OCI-LY7 (cell line): Measurements from ENCODE around the gene AMIGO3. TPM values are rescaled to one million over a fixed set of nuclear protein-coding genes. Genes with fewer than 3 reads are reported as not detected.

Source experiments
- Bru-seq: library from RNA; stranded (reverse); fragments of 400-500 nt; gene quantifications from one replicate; lab custom pipeline; 2021; lab: Mats Ljungman, UMichigan
- BruChase-seq, 2 experiments: library from RNA; stranded (reverse); fragments of 400-500 nt; gene quantifications; one replicate each; lab custom pipeline; 2021; lab: Mats Ljungman, UMichigan
- BruUV-seq: library from RNA; stranded (reverse); fragments of 400-500 nt; replicated peaks from 2 replicates; lab custom pipeline; 2021; lab: Mats Ljungman, UMichigan
- CTCF ChIA-PET: fragments of 300-600 bp; sonication (Branson Sonifier 250); formaldehyde crosslinking; loops from one replicate; lab custom pipeline; 2022; ENCODE audit warnings: antibody characterized with exemption; ENCODE audit not compliant: unreplicated experiment; lab: Charles Lee
- POLR2A ChIA-PET: fragments of 300-600 bp; sonication (Branson Sonifier 250); formaldehyde crosslinking; loops from one replicate; lab custom pipeline; 2022; ENCODE audit warnings: antibody characterized with exemption; lab: Charles Lee
- DNase-seq: peaks from one replicate; pipeline ENCODE4 v3.0.0-alpha.2; 2015; ENCODE audit warnings: low spot score
- H2AFZ ChIP-seq: fragments of 200-600 bp; sonication (generic), shearing (Covaris generic); 2 replicates; pipeline ENCODE4 v1.6.1; 2014; ENCODE audit warnings: mild to moderate bottlenecking, antibody characterized with exemption, low read length, moderate library complexity
- H3K27ac ChIP-seq: fragments of 200-600 bp; sonication (generic); 2 replicates; pipeline ENCODE4 v1.5.1; 2014; ENCODE audit warnings: mixed run types, low read depth, mild to moderate bottlenecking, moderate library complexity, low read length, inconsistent platforms; ENCODE audit not compliant: poor library complexity, severe bottlenecking
- H3K36me3 ChIP-seq: fragments of 200-600 bp; sonication (generic); 2 replicates; pipeline ENCODE4 v1.6.1; 2014; ENCODE audit warnings: mild to moderate bottlenecking, antibody characterized with exemption, low read length, moderate library complexity, mixed read lengths; ENCODE audit not compliant: insufficient read depth
- H3K4me1 ChIP-seq: fragments of 200-600 bp; sonication (generic); 2 replicates; pipeline ENCODE4 v1.5.1; 2014; ENCODE audit warnings: mild to moderate bottlenecking, low read length; ENCODE audit not compliant: insufficient read depth, poor library complexity, severe bottlenecking
- H3K4me2 ChIP-seq: fragments of 200-600 bp; sonication (generic); 2 replicates; pipeline ENCODE4 v1.6.1; 2014; ENCODE audit warnings: mild to moderate bottlenecking, low read length
- H3K4me3 ChIP-seq: fragments of 200-600 bp; sonication (generic); 2 replicates; pipeline ENCODE4 v1.5.1; 2014; ENCODE audit warnings: mild to moderate bottlenecking, low read depth, low read length; ENCODE audit not compliant: poor library complexity, severe bottlenecking
- H3K79me2 ChIP-seq: fragments of 200-600 bp; sonication (generic); 2 replicates; pipeline ENCODE4 v1.6.1; 2016; ENCODE audit warnings: low read depth, mild to moderate bottlenecking, low read length, moderate library complexity, mixed read lengths; ENCODE audit not compliant: insufficient read depth
- H3K9me2 ChIP-seq: fragments of 200-600 bp; sonication (generic); 2 replicates; pipeline ENCODE4 v1.6.1; 2016; ENCODE audit warnings: mild to moderate bottlenecking, low read length, mixed read lengths; ENCODE audit not compliant: insufficient read depth
- H3K9me3 ChIP-seq: fragments of 200-600 bp; sonication (generic); 2 replicates; pipeline ENCODE4 v1.6.1; 2014; ENCODE audit warnings: mild to moderate bottlenecking, mixed run types, low read length, mixed read lengths
- H4K20me1 ChIP-seq: fragments of 200-600 bp; sonication (generic); 2 replicates; pipeline ENCODE4 v1.6.1; 2014; ENCODE audit warnings: mild to moderate bottlenecking, antibody characterized with exemption, low read length, moderate library complexity, mixed read lengths; ENCODE audit not compliant: insufficient read depth
- EZH2phosphoT487 ChIP-seq: fragments of 200-600 bp; sonication (generic); IDR thresholded peaks from 2 replicates; pipeline ENCODE4 v1.6.1; 2018; ENCODE audit warnings: low read depth, borderline replicate concordance, mild to moderate bottlenecking, mixed run types, antibody characterized with exemption, low read length, moderate library complexity, mixed read lengths
- intact Hi-C: fragments of 100-400 bp; cut with micrococcal nuclease; formaldehyde crosslinking; loops from one replicate; pipeline ENCODE4 v1.10.0; 2022; ENCODE audit not compliant: unreplicated experiment
- long read RNA-seq: library from polyadenylated mRNA; stranded (forward); transcript quantifications from one replicate; pipeline ENCODE4 v2.0.0, GENCODE V29; 2022
- total RNA-seq, 2 experiments: library from RNA; depleted of rRNA in 1 of 2; stranded (reverse); fragments of >200 nt in 1 of 2; shearing (Covaris generic) in 1 of 2; gene quantifications; 2 replicates each; pipeline ENCODE4 v1.2.3, GENCODE V29; 2014 to 2022
- TF ChIP-seq, protein P1 (sequence below): fragments of 200-600 bp; sonication (generic); conservative IDR thresholded peaks from 2 replicates; pipeline ENCODE4 v1.5.1; 2014; ENCODE audit warnings: mild to moderate bottlenecking, antibody characterized with exemption, low read length, moderate library complexity, mixed read lengths

Gene AMIGO3
- total RNA-seq (2014; rRNA removed; shearing (Covaris generic)) (2.9 and 4.4 TPM in 2 replicates), total RNA-seq (2022) (0.80 TPM in 1 of 2 replicates, not detected in the other), Bru-seq, nascent RNA (not detected), BruChase-seq, experiment 1, labeled RNA remaining after a 6-hour chase (percentile 48 among the genes with signal in this experiment), BruChase-seq, experiment 2, labeled RNA remaining after a 2-hour chase (percentile 55 among the genes with signal in this experiment)
- long read RNA-seq, transcript AMIGO3-201 (1 exons, 2,862 nt): major isoform, 22 of 22 reads
- long read RNA-seq, partial matches to known transcripts: 0 of 22 reads
- long read RNA-seq, other reads (novel, unspliced or antisense): 0 of 22 reads

DNA sequence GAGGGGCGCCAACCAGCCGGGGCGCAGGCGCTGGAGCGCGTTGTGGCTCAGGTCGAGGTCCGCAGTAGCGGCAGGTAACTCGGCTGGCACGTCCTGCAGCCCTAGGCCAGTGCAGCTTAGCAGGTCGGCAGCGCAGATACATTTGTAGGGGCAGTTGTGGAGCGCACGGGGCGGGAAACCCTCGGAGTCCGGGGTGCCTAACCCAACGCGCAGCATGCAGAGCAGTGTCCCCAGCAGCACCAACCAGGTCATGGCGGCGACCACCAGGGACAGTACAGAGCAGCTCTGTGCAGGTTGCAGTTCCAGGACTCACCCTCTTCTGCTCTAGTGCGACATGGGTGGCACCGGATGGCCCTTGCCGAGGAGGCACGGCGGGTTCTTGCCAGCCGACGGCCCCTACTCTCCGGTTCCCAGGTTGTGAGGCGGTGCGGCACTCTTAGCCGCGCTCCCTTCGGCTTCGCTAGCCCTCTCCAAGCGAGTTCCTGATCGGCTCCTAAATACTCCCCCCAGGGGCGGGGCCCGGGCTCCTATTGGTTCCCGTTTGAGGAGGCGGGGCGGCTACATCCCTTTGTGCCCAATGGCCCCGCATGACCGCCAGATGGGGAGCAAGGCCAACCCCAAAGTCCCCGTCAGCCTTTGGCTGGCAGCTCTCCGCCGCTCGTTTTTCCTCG is at the start of gene AMIGO3:
AMIGO3 (minus strand) TSS at position 471 of the 671 bp plus-strand sequence; CDS start at position 252, 219 bp downstream.
- no peak within 1 kb of the TSS for H2AFZ ChIP-seq
- H3K27ac ChIP-seq: peak within 1 kb of the TSS; percentile 27
- H3K9me2 ChIP-seq: no peaks in the 10 kb centered on the region
- peak; percentile 90 for DNase-seq
- ChIA-PET CTCF (no interaction called here), POLR2A (no interaction called here)
- H3K4me1 ChIP-seq: peaks cover 15% of the 10 kb centered on the region
- no TSS peak for BruUV-seq
- H4K20me1 ChIP-seq: no peaks in the 10 kb centered on the region
- peak within 1 kb of the TSS; percentile 51 for H3K4me3 ChIP-seq
- intact Hi-C loops: loop anchor here (1.0 kb wide), 1 partner anchor 16 kb away; no protein-coding TSS in a partner anchor
- no peak for TF ChIP-seq EZH2phosphoT487
- TF ChIP-seq, protein P1, sequence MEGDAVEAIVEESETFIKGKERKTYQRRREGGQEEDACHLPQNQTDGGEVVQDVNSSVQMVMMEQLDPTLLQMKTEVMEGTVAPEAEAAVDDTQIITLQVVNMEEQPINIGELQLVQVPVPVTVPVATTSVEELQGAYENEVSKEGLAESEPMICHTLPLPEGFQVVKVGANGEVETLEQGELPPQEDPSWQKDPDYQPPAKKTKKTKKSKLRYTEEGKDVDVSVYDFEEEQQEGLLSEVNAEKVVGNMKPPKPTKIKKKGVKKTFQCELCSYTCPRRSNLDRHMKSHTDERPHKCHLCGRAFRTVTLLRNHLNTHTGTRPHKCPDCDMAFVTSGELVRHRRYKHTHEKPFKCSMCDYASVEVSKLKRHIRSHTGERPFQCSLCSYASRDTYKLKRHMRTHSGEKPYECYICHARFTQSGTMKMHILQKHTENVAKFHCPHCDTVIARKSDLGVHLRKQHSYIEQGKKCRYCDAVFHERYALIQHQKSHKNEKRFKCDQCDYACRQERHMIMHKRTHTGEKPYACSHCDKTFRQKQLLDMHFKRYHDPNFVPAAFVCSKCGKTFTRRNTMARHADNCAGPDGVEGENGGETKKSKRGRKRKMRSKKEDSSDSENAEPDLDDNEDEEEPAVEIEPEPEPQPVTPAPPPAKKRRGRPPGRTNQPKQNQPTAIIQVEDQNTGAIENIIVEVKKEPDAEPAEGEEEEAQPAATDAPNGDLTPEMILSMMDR: peak; percentile 67
- H3K9me3 ChIP-seq: no peaks in the 10 kb centered on the region
- peaks cover 13% of the 10 kb centered on the region; the same call in 1 of the 2 replicates for H3K79me2 ChIP-seq
- H3K36me3 ChIP-seq: peaks cover 56% of the 10 kb centered on the region
- peak within 1 kb of the TSS; percentile 54 for H3K4me2 ChIP-seq

GRCh38 chr3:49763981-49764380 is 44.5 kb upstream of the AMIGO3 start:
- DNase-seq: no peak
- Histone ChIP-seq H2AFZ (no peak overlapping the region), H3K4me2 (no peak overlapping the region), H3K4me1 (no peaks in the 10 kb centered on the region), H3K36me3 (peaks cover 8% of the 10 kb centered on the region), H3K4me3 (no peak overlapping the region), H4K20me1 (no peaks in the 10 kb centered on the region), H3K9me3 (no peaks in the 10 kb centered on the region), H3K9me2 (no peaks in the 10 kb centered on the region), H3K79me2 (peaks cover 28% of the 10 kb centered on the region; the same call in 1 of the 2 replicates), H3K27ac (no peak overlapping the region)
- ChIA-PET CTCF (no interaction called here), POLR2A (interaction anchor here (1.2 kb wide), 1 partner anchor 9 kb away, joined by 8 read pairs; no protein-coding TSS in a partner anchor)
- intact Hi-C loops: no loop called here
- TF ChIP-seq EZH2phosphoT487: no peak
- TF ChIP-seq, protein P1: no peak
- no TSS peak for BruUV-seq
